ENCODE results near the gene SCGB3A1.
A peak's percentile ranks its signal among the peaks of the same experiment; 100 is the strongest.

SCGB3A1 gene

DNA sequence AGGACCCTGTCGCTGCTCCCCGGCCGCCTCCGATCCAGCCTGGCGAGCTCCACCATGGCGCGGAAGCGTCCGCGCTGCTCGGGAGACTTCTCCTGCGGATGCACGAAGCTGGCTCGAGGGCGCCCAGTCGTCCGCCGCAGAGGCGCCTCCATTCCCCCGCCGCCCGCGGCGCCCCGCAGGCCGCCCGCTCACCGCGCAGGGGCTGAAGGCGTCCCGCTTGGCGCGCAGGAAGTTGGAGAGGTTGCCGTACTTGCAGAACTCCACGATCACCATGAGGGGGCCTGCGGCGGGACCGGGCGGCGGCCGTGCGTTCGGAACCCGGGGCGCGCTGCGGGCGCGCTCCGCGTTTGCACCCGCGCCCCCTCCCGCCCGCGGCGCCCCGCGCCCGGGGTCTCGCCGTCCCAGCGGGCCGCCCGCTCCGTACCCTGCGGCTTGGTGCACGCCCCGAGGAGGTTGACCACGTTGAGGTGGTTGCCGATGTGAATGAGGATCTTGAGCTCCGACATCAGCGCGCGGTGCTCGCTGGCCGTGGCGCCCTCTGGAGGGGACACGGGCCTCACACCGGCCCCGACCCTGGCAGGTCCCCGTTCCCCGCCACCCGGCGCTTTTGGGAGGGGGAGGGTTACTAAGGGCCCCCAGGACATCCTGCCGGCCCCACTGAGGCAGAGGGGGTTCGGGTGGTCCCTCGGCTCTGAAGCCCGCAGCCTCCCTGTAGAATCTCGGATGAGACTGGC, 27.7 kb upstream of the SCGB3A1 start:
- FAIRE-seq (no peak), DNase-seq (ENCODE audit: insufficient read length, low spot score) (no peak)
- no peak for TF ChIP-seq POLR2A (IDR thresholded peaks at IDR 0.05; ENCODE audit: low read depth, low read length)

DNA sequence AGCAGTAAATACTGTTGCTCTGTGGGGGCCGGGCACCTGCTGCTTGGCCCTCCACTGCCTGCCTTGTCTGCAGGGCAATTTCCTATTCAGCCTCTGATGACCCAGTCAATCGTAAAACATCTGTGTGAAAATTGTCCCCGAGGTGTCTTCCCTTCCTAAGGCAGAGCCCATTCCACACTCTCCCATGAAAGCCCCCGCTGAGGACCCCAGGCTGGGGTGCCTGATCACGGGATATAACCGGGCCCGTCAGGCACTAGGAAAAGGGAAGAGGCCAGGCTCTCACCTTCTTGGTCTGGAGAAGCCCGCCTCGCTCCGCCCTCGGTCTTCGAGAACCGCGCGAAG, 27.2 kb upstream of the SCGB3A1 start:
- FAIRE-seq, result no peak
- no peak for TF ChIP-seq POLR2A (IDR thresholded peaks at IDR 0.05; ENCODE audit: low read depth, low read length)
- DNase-seq (ENCODE audit: insufficient read length, low spot score), result no peak

DNA sequence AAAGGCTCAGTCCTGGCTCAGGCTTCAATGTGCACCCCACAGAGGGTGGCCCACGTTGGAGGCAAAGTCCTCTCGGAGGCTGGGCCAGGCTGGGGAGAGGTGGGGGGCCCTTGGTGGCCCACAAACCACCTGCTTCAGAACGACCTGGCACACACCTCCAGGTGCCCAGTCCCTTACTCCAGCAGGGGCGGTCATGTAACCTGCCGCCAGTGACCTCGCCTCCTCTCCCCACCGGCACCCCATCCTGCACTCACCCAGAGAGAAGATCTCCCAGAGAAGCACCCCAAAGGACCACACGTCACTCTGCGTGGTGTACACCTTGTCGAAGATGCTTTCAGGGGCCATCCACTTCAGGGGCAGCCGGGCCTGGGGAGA, 22.5 kb upstream of the SCGB3A1 start:
- TF ChIP-seq POLR2A (IDR thresholded peaks at IDR 0.05; ENCODE audit: low read depth, low read length), result no peak
- FAIRE-seq, result no peak
- DNase-seq (ENCODE audit: insufficient read length, low spot score), result no peak

DNA sequence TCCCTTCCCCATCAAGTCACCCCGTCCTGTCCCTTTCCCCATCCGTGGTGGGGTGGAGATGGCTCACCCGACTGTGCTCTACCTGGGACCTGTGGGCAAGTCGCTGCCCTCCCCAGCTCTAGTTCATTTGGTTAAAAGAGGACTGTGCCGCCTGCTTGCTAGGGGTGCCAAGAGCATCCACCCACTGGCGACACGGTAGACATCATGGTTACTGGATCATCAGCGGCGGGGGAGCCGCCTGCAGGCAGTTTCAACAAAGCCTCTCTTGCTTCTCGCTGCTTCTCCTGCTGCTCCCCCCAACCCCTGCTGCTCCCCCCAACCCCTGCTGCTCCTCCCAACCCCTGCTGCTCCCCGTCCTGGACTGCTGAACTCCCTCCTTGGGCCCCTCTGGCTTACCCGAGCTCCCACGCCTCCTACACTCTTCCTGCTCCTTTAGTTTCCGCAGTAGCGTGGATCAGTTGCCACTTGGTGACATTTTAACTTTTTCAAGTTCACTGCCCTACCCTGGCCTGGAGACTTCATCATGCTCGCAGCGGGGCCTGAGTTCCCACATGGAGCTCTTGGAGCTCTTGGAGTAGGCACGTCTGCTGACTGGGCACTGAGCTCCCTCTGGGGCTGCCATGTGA, 22.0 kb upstream of the SCGB3A1 start:
- DNase-seq (ENCODE audit: insufficient read length, low spot score), result no peak

DNA sequence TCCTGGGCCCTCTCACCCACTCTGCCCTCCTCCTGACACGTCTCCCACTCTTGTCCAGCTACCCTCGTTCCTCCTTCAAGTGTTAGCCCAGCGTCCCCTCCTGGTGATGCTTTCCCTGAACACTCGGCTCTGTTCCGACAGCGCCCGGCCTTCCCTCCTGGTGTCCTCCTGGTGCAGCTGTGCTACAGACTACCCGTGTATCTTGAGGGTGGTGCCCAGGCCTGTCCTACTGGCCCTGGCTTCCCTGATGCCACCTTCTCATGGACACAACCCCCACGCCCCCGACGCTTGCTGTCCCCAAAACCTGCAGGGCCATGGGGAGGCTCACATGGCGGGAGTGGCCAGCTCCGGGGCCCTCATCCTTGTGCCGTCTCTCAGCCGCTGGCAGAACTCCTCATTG, 21.4 kb upstream of the SCGB3A1 start:
- FAIRE-seq, result no peak
- no peak for DNase-seq (ENCODE audit: insufficient read length, low spot score)
- TF ChIP-seq POLR2A (IDR thresholded peaks at IDR 0.05; ENCODE audit: low read depth, low read length), result no peak

More for the DNA sequence above, 22.0 kb upstream of the SCGB3A1 start:
- no peak for TF ChIP-seq POLR2A (IDR thresholded peaks at IDR 0.05; ENCODE audit: low read depth, low read length)
- no peak for FAIRE-seq

DNA sequence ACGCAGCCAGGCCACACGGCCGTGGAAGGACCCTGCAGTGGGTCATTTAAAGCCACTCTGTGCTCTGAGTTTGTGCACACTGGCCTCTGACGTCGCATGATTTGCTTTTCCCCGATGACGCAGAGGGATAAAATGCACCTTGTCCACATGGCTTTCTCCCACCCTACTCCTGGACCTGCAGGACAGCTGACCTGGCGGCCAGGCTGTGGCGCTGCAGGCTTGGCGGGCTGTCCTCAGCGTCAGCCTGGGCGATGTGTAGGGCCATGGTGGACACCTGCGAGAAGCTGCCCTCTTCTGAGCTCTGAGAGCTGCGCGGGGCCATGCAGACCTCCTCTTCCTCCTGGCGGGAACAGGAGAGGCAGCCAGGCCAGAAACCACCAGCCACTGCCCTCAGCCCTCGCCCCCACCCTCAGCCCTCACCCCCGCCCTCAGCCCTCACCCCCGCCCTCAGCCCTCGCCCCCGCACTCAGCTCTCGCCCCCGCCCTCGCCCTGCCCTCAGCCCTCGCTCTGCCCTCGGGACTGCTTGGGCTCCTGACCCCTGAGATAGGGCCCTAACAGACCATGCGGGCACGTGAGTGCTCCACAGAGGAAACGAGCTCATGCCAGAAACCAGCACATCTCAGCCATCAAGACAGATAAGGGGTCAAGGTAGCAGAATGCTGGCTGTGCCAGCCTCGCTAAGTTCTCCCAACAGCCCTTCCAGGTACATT, 20.0 kb upstream of the SCGB3A1 start:
- FAIRE-seq (no peak), DNase-seq (ENCODE audit: insufficient read length, low spot score) (peak; percentile 67)
- no peak for TF ChIP-seq POLR2A (IDR thresholded peaks at IDR 0.05; ENCODE audit: low read depth, low read length)

DNA sequence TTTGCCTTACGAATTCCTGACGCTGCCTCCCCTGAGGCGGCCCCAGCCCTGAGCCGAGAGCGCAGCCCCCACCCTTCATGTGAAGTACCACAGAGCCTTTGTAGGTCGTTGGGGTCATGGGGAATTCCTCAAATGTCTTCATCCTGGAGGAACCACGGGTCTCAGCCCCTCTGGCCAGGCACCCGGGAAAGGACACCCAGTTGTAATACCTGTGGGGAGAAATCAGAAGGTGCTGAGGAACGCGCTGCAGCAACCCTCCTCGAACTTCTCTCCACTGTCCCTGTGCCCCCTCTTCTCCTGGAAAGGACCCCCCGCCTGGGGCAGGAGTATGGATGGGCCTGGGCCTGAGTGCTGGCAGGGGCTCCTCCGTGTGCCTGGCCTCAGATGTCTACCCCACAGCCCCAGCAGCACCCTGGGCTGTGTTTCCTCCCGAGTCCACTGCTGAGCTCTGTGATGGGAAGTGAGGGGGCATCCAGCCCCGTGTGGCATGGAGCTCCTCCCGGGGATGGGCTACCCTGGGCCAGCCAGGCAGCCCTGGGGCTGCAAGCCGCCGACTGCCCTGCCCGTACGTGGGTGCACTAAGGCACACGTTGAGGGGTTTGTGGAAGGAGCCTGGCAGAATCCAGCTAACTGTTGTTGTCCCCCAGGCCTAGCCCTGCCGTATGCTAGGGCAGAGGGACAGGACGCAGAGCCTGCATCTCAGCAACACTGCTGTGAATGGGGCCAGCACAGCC, 18.7 kb upstream of the SCGB3A1 start:
- DNase-seq (ENCODE audit: insufficient read length, low spot score) (no peak), FAIRE-seq (no peak)
- no peak for TF ChIP-seq POLR2A (IDR thresholded peaks at IDR 0.05; ENCODE audit: low read depth, low read length)

DNA sequence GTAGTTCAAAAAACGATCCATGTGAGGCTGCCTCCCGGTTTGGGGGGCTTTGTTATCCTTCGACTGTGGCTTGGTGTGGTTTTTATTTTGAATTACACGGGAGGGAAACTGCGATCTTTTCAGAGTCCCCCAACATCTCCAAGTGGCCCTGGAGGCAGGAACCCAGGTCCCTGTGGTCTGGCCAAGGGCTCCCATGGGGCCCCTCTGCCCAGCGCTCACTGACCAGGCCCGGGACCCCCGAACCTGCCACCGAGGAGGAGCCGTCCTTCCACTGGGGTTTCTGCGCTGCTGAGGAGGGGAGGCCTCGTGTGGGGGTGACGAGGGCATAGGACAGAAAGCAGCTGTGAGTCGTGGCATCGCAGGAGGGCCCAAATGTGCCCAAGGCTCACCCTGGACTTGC, 18.1 kb upstream of the SCGB3A1 start:
- DNase-seq (ENCODE audit: insufficient read length, low spot score) (no peak), FAIRE-seq (no peak)
- no peak for TF ChIP-seq POLR2A (IDR thresholded peaks at IDR 0.05; ENCODE audit: low read depth, low read length)

DNA sequence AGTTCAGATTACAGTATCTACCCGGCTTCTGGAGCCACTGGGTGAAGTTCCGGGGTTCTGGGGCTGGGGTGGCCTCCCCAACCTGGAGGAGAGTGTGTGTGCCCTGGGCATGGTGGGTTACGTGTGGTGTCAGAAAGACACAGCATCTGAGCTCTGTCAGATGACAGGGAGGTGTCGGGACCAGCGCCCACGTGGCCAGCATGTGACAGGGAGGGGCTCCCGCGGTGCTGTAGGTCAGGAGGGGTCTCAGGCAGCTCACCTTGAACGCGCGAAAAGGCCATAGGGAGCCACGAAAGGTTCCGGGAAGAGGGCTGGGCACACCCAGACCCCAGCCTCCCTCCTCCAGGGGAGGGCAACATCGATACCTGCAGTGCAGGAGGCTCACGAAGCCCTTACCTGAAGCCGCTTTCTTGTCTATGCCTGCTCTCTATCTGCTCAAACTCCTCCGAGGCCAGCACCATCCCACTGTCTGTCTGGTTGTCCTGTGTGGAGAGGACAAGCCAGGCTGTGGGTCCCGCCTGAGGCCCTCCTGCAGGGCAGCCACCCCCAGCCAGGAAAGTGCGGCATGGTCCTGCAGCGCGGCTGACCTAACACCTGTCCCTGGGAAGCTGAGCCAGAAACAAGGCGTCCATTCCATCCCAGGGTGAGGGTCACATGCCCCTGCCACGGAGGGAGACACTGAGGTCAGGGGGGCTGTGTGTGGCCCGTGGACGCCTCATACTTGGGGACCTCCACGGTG, 17.4 kb upstream of the SCGB3A1 start:
- no peak for FAIRE-seq
- no peak for DNase-seq (ENCODE audit: insufficient read length, low spot score)
- no peak for TF ChIP-seq POLR2A (IDR thresholded peaks at IDR 0.05; ENCODE audit: low read depth, low read length)

DNA sequence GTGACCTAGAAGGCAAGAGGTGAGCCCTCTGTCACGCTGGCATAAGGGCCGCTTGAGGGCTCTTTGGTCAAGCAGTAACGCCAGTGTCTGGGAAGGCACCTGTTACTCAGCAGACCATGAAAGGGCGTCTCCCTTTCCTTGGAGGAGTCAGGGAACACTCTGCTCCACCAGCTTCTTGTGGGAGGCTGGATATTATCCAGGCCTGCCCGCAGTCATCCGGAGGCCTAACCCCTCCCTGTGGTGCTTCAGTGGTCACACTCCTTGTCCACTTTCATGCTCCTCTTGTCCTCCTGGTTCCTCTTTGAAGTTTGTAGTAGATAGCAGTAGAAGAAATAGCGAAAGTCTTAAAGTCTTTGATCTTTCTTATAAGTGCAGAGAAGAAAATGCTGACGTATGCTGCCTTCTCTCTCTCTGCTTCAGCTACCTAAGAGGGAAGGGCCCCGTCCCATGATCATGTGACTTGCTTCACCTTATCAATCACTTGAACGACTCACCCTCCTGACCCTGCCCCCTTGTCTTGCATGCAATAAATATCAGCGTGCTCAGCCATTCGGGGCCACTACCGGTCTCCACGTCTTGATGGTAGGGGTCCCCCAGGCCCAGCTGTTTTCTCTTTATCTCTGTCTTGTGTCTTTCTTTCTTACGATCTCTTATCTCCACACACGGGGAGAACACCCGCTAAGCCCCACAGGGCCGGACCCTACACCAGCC, 16.7 kb upstream of the SCGB3A1 start:
- DNase-seq (ENCODE audit: insufficient read length, low spot score) (no peak), FAIRE-seq (no peak)
- no peak for TF ChIP-seq POLR2A (IDR thresholded peaks at IDR 0.05; ENCODE audit: low read depth, low read length)

DNA sequence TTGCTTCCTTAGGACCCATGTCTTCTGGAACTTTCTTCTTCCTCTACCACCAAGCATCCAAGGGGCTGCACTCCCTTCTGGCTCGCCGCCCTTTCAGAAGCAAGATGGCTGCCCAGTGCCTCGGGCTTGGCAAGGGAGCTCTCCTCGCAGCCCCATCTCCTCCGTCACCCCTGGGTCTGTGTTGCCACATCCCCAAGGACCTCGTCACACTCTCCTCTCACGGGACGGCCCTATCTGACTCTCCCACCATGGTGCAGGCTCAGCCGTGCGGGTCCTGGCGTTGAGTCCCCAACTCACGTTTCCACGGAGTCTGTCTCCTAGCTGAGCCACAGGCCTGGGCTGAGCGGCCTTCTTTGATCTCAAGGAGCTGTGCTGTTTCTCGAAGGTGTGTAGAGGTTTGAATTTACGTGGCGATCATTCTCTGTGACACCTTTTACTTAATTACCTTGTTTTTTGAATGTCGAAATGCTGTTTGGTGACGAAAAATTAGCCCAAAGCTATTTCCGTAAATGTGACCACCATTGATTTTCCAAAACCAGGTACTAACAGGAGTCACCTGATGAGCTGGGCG, 15.0 kb upstream of the SCGB3A1 start:
- no peak for FAIRE-seq
- no peak for DNase-seq (ENCODE audit: insufficient read length, low spot score)
- no peak for TF ChIP-seq POLR2A (IDR thresholded peaks at IDR 0.05; ENCODE audit: low read depth, low read length)

DNA sequence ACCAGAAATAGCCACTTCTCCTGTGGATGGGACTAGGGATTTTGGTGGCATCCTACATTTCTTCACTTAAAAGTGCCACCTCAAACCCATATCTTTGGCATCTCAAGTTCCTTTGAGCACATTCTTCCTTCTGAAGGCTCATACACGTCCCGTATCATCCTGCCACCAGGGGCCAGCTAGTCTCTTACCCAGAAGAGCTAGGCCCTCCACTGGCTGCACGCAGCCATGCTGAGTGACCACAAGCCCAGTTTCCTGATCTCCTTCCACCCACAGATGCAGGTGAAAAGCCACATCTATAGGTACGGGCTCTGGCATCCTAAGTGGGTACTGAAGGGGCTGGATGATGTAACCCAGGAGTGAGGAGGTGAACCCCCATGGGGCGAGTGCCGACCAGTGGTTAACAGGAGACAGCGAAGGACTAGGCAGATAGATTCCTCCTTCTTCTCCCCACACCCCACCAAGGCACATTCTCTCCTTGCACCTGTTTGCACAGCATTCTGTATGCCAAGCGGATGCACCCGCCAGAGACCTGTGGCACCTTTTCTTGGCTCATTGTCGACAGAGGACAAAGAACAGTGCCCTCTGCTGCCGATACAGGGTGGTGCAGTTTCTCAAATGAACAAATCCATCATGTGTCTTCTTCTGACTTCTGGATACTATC, 14.4 kb upstream of the SCGB3A1 start:
- FAIRE-seq, result no peak
- DNase-seq (ENCODE audit: insufficient read length, low spot score), result peak; percentile 64
- no peak for TF ChIP-seq POLR2A (IDR thresholded peaks at IDR 0.05; ENCODE audit: low read depth, low read length)
